Epithelial cell of proximal tubule (primary cell): ENCODE data around the gene GNA14. TPM values are rescaled to one million over a fixed set of nuclear protein-coding genes. Genes with fewer than 3 reads are reported as not detected.
"Not testable (repeated sequence)": the region's sequence is repeated elsewhere in the genome, so short reads cannot be mapped to it uniquely, and the experiment has no call there.

Source experiments
- DNase-seq: peaks from one replicate; pipeline ENCODE4 v3.0.0-alpha.2; 2011; ENCODE audit warnings: low read depth
- H3K4me3 ChIP-seq: 2 replicates; pipeline ENCODE4 v1.5.1; 2011; ENCODE audit warnings: low read depth, mild to moderate bottlenecking, low read length
- total RNA-seq: library from RNA; depleted of rRNA; stranded (reverse); fragments of >200 nt; gene quantifications from 2 replicates; pipeline ENCODE4 v1.2.3, GENCODE V29; 2015
- TF ChIP-seq, protein P1 (sequence below): conservative IDR thresholded peaks from 2 replicates; pipeline ENCODE4 v1.5.1; 2012; ENCODE audit warnings: low read depth, mild to moderate bottlenecking, low read length

GNA14 gene
- total RNA-seq, 1 donor from 2014 or later: 0.12 TPM

DNA sequence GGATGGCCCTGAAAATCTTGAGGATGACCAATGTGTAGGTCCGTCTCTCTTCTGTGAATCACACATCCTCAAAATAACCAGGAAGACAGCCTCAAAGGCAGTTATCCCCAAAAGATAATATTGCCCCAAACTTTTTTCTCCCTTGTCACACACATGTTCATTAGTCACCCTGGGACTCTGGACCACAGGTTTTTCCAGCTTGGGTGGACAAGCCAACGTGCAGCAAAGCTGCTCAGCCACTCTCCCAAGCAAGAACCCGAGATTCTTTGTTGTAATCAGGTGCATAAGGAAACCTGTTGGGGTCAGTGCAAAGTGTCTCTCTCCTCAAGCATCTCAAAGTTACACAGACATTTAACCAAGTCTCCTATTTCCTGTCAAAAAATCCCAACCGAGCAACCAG, 196.6 kb downstream of the GNA14 start:
- no peak overlapping the region for H3K4me3 ChIP-seq
- DNase-seq: no peak
- TF ChIP-seq, protein P1, sequence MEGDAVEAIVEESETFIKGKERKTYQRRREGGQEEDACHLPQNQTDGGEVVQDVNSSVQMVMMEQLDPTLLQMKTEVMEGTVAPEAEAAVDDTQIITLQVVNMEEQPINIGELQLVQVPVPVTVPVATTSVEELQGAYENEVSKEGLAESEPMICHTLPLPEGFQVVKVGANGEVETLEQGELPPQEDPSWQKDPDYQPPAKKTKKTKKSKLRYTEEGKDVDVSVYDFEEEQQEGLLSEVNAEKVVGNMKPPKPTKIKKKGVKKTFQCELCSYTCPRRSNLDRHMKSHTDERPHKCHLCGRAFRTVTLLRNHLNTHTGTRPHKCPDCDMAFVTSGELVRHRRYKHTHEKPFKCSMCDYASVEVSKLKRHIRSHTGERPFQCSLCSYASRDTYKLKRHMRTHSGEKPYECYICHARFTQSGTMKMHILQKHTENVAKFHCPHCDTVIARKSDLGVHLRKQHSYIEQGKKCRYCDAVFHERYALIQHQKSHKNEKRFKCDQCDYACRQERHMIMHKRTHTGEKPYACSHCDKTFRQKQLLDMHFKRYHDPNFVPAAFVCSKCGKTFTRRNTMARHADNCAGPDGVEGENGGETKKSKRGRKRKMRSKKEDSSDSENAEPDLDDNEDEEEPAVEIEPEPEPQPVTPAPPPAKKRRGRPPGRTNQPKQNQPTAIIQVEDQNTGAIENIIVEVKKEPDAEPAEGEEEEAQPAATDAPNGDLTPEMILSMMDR: no peak

DNA sequence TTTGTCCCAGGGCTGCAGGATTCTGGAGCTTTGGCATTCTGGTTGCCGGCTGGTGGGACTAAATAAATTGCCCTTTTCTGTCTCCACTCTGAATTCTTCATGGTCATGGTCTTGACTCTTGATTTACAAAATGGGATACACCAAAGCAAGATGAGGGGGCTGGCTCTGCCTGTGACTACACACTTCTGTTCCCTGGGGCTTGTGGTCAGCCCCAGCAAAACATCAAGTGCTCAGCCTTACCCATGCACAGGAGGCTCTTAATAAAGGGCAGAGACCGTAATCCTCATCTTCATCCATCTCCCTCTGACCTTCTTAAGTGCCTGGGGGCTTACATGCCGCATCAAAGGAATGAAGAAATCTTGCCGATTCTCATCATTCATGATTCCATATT, 198.0 kb downstream of the GNA14 start:
- no peak for DNase-seq
- H3K4me3 ChIP-seq: no peak overlapping the region
- TF ChIP-seq, protein P1: no peak

DNA sequence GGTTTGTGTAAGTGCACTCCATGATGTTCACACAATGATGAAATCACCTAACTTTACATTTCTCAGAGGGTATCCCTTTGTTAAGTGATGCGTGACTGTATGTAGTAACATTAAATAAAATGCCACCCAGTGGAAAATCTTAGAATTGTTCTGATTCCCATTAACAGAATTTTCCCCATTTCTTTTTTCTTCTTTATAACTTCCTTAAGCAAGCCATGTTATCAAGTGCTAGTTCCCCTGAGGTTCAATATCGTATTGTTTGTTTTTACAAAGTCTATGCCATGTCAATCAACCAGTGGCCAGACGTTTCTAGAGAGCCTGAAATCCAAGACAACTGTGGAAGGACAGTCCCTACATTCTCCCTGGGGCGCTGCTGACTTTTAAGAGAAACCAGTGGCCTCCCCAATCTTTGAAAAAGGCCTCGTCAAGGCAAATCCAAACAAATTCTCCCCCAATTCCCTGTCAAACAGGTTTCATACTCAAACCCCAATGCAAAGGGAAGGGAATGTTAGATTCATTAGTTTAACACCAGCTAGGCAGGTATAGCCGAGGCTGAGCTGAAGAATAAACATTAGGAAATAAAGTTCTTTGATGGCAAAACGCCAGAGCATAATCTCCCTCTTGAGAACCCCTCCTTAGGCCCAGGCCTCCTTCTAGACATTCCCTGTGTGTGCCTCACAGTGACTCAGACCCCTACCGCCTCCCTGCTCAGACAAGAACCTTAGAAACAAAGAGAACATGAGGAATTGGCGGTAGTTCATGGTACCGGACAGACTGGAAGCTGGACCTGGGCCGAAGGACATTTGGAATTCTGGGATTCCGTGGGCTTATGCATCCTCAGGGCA, 198.7 kb downstream of the GNA14 start:
- no peak for DNase-seq
- TF ChIP-seq, protein P1: no peak
- no peak overlapping the region for H3K4me3 ChIP-seq

DNA sequence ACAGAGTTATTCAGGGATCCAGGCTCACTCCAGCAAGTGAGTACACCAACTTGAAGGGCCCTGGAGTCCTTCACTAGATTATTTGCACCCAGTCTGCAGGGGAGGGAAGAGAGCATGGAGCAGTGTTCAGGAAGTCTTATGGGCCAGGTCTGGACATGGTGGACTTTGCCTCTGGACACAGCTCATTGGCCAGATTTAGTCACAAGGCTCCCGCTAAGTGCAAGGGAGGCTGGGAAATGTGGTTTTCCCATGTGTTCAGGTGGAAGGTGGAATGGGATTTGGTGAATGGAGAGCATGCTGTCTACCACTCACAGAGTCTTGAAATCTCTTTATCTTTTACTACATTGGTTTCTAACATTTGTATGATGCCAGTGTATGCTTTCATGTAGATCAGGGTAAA, 200.5 kb downstream of the GNA14 start:
- DNase-seq: no peak
- TF ChIP-seq, protein P1: no peak
- H3K4me3 ChIP-seq: no peak overlapping the region

DNA sequence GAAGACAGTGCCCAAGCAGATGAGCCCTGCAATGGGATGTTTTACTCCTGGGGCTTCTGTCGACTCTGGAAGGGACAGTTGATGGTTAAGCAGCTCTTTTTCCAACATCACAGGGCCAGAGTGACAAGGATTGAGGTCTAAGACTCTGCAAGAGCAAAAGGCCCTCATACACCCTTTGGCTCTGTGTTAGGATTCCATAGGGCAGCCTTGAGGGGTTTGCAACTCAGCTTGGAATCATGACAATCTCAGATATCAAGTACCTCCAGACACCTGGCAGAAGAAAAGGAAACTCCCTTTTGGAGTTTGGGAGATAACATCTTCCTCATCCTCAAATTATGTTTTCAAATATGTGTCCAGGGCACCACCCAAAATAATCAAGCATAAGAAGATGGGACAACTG, 205.7 kb downstream of the GNA14 start:
- no peak overlapping the region for H3K4me3 ChIP-seq
- DNase-seq: no peak
- TF ChIP-seq, protein P1: no peak

DNA sequence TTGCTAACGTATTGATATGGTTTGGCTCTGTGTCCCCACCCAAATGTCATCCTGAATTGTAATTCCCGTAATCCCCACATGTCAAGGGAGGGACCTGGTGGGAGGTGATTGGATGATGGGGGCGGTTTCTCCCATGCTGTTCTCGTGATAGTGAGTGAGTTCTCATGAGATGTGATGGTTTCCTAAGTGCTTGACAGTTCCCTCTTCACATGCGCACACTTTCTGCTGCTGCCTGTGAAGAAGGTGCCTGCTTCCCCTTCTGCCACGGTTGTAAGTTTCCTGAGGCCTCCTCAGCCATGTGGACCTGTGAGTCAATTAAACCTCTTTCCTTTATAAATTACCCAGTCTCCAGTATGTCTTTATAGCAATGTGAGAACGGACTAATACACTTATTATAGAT, 207.0 kb downstream of the GNA14 start:
- not testable (repeated sequence) for DNase-seq, H3K4me3 ChIP-seq

DNA sequence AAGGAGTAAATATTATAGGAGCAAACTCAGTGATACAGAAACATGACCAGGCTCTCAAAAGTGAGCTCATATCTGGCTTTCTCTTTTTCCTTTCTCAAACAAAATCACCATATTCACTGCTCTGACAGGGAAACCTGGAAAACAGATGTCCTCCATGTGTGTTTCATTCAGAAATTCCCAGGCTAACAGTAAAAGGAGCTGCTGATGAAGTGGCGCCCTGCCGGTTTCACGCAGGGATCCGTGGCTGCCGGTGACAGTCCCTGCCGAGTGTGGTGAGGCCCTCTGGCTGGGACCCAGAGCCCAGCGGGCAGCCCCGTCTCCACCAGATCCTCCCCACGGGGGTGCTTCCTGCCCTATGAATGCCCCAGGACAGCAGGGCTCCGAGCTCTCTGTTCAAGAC, 208.1 kb downstream of the GNA14 start:
- no peak overlapping the region for H3K4me3 ChIP-seq
- DNase-seq: no peak

More for the DNA sequence above, 208.1 kb downstream of the GNA14 start:
- TF ChIP-seq, protein P1: no peak
